Prostate gland (tissue), 2 donors: ENCODE data around the gene RITA1. TPM values are rescaled to one million over a fixed set of nuclear protein-coding genes. Genes with fewer than 3 reads are reported as not detected.

ENCODE experiments used
- DNase-seq: peaks from one replicate; pipeline ENCODE4 v3.0.0-alpha.2; 2019; ENCODE audit warnings: low spot score
- H3K27ac ChIP-seq, 2 donors: fragments of 200-600 bp; sonication (generic); 2 replicates each; pipeline ENCODE4 v1.5.1; 2017 to 2019
- H3K27me3 ChIP-seq: fragments of 200-600 bp; sonication (generic); replicated peaks from 2 replicates; pipeline ENCODE4 v1.5.1; 2019; ENCODE audit not compliant: insufficient read depth
- H3K36me3 ChIP-seq, 2 donors: fragments of 200-600 bp; sonication (generic); 1 replicate in 1 of 2; 2 replicates in 1 of 2; pipeline versions ENCODE4 v1.5.1 to v1.8.1; 2017 to 2019
- H3K4me1 ChIP-seq: fragments of 200-600 bp; sonication (generic); replicated peaks from 2 replicates; pipeline ENCODE4 v1.5.1; 2019
- H3K4me3 ChIP-seq, 2 donors: fragments of 200-600 bp; sonication (generic); 2 replicates each; pipeline ENCODE4 v1.5.1; 2017 to 2019
- H3K9me3 ChIP-seq: fragments of 200-600 bp; sonication (generic); 2 replicates; pipeline ENCODE4 v1.5.1; 2017
- CTCF ChIP-seq, 4 experiments: fragments of 200-600 bp in 2 of 4; fragments of 450-650 bp in 2 of 4; sonication (generic) in 2 of 4; IDR thresholded peaks; 1 replicate in 3 of 4; 2 replicates in 1 of 4; pipeline ENCODE4 v1.5.1; 2016 to 2019; ENCODE audit warnings: antibody characterized with exemption in 4 of 4, mild to moderate bottlenecking in 2 of 4, moderate library complexity in 2 of 4
- POLR2A ChIP-seq: fragments of 450-650 bp; IDR thresholded peaks from one replicate; pipeline ENCODE4 v1.6.1; 2016; ENCODE audit warnings: antibody characterized with exemption, mild to moderate bottlenecking
- POLR2AphosphoS5 ChIP-seq: sonication (generic); formaldehyde crosslinking; IDR thresholded peaks from one replicate; pipeline ENCODE4 v1.6.1; 2017; ENCODE audit warnings: antibody characterized with exemption
- WGBS: methylation state at CpG from one replicate; pipeline ENCODE4 v1.1.5; 2018; 5-methylcytosine and 5-hydroxymethylcytosine counted together
- intact Hi-C: fragments of 100-400 bp; cut with DNase I; formaldehyde crosslinking; loops from one replicate; pipeline ENCODE4 v1.14.2; 2022
- total RNA-seq, 2 donors: library from RNA; depleted of rRNA; stranded (reverse); fragments of >200 nt; gene quantifications; one replicate each; pipeline ENCODE4 v1.1.0, GENCODE V29; 2016

The RITA1 gene
- total RNA-seq, 2 donors from 2014 or later: 29.0 to 39.7 TPM

DNA sequence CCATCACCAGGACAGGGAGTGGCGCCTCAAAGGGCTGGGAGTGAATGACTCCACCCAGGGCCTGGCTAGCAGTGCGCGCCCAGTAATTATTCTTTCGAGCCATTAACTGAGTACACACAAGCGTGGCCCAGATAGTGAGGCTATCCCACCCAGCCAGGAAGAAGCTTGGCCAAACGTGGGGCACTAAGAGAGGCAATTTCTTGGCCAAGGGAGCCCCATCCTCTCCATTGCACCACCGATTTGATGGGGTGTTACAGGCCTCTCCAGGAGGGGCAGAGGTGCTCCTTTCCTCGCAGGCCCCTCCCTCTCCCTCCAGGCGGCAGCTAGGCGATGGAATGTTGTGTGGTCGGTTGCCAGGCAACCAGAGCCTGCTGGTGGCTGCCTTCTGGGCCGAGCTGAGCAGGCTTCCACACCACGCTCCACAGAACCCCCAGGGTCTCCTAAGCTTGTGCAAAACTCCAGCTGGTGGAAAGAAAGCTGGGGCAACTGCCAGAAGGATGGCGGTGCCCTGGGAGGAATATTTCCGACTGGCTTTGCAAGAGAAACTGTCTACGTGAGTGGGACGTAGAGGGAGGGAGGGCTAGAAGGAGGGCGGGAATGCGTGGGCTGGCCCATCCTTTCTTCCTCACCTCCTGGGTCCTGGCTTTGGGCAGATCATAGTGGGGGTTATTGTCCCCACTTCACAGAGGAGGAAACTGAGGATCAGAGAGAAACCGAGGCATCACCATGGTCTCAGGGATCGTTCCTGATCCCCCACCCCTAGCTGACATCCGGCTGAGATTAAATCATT, 36.0 kb upstream of the RITA1 start, which contains the start of gene CFAP73:
CFAP73 (plus strand) TSS at position 364 of the 790 bp plus-strand sequence; CDS start at position 498, 134 bp downstream.
- no peak for TF ChIP-seq POLR2AphosphoS5
- no peak for TF ChIP-seq CTCF (IDR thresholded peaks at IDR 0.05)
- TF ChIP-seq POLR2A: no peak
- no peak within 1 kb of the TSS for H3K27ac ChIP-seq
- H3K4me3 ChIP-seq: no peak within 1 kb of the TSS
- H3K4me1 ChIP-seq: peaks cover 10% of the 10 kb centered on the region
- peaks cover 11% of the 10 kb centered on the region for H3K27me3 ChIP-seq
- intact Hi-C loops: no loop called here
- no peaks in the 10 kb centered on the region for H3K36me3 ChIP-seq
- WGBS: 20% methylated on average over 20 of the region's 22 CpGs
- no peak for DNase-seq
- no peaks in the 10 kb centered on the region for H3K9me3 ChIP-seq

DNA sequence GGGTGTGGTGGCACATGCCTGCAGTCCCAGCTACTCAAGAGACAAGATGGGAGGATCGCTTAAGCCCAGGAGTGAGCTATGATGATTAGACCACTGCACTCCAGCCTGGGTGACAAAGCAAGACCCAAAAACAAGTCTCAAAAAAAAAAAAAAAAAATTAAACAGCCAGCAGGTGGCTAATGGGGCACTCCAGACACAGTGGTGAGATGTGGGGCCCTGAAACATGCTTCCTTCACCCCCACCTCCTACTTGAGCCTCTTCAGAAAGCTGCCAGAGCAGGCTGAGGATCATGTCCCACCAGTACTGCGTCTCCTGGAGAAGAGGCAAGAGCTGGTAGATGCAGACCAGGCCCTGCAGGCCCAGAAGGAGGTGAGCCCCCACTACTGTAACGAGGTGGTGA, 33.9 kb upstream of the RITA1 start:
- Histone ChIP-seq H3K27me3 (peaks cover 11% of the 10 kb centered on the region), H3K27ac (no peak overlapping the region), H3K4me3 (no peak overlapping the region), H3K4me1 (peaks cover 12% of the 10 kb centered on the region), H3K9me3 (no peaks in the 10 kb centered on the region), H3K36me3 (no peaks in the 10 kb centered on the region)
- no peak for DNase-seq
- WGBS: 97% methylated on average over 3 of the region's 3 CpGs
- intact Hi-C loops: no loop called here
- no peak for TF ChIP-seq POLR2AphosphoS5

DNA sequence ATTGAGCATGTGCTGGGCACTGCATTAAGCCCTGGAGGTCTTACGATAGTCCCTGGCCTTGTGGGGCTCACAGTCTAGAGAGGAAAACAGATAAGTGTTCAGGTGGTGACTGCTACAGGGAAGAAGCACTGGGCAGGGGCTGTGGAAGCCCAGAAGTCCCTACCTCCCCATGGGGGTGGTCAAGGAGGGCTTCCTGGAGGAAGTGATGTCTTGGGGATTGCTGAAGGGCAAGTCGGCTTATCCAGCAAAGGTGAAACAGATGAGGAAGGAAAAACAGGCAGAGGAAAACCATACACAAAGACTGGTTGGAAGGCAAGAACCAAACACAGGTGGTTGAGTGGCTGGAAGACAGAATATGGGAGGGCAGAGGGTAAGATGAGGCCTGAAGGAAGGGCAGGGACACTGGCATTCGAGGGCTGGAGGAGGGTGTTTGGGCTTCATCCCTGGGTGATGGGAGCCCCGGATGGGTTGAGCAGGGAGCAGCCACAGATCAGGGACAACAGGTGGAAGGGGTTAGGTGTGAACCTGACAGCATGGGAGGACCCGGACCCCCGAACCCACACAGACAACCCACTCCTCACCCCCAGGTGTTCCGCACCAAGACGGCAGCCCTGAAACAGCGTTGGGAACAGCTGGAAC, 33.2 kb upstream of the RITA1 start:
- DNase-seq: no peak
- no peak for TF ChIP-seq CTCF (IDR thresholded peaks at IDR 0.05)
- TF ChIP-seq POLR2AphosphoS5: no peak
- no peak for TF ChIP-seq POLR2A
- Histone ChIP-seq H3K27me3 (peaks cover 11% of the 10 kb centered on the region), H3K9me3 (no peaks in the 10 kb centered on the region), H3K4me1 (peaks cover 12% of the 10 kb centered on the region), H3K4me3 (no peak overlapping the region), H3K36me3 (no peaks in the 10 kb centered on the region), H3K27ac (no peak overlapping the region)
- intact Hi-C loops: no loop called here
- WGBS: 19% methylated on average over 9 of the region's 9 CpGs

- intact Hi-C loops: no loop called here
Measured at GRCh38 chr12:113152835-113153814, 32.4 kb upstream of the RITA1 start.

More at GRCh38 chr12:113152835-113153814, 32.4 kb upstream of the RITA1 start:
- Histone ChIP-seq H3K27ac (no peak overlapping the region), H3K9me3 (no peaks in the 10 kb centered on the region), H3K27me3 (peaks cover 11% of the 10 kb centered on the region), H3K36me3 (peaks cover 0 to 4% of the 10 kb centered on the region in 2 donors), H3K4me3 (peak overlapping the region; percentile 12 to 30), H3K4me1 (peaks cover 12% of the 10 kb centered on the region)
- WGBS: 8% methylated on average over 70 of the region's 70 CpGs
- TF ChIP-seq POLR2AphosphoS5 (no peak), CTCF (IDR thresholded peaks at IDR 0.05) (peak in 3 of 4 experiments; percentile 15 to 50 (median 44))
- peak; percentile 52 for DNase-seq
